K562 (cell line): Measurements from ENCODE around the gene HMG20B. TPM values are rescaled to one million over a fixed set of nuclear protein-coding genes. Genes with fewer than 3 reads are reported as not detected.

Source experiments
- DNMT1 ChIP-seq: fragments of 450-650 bp; IDR thresholded peaks from 2 replicates; pipeline ENCODE4 v1.6.1; 2016; ENCODE audit warnings: antibody characterized with exemption, mild to moderate bottlenecking
- ETV1 ChIP-seq: fragments of 450-650 bp; conservative IDR thresholded peaks from 2 replicates; pipeline ENCODE4 v1.6.1; 2016; ENCODE audit warnings: missing genetic modification characterization, control low read depth, low read depth, missing compliant biosample characterization
- HES1 ChIP-seq: fragments of 450-650 bp; IDR thresholded peaks from 2 replicates; pipeline ENCODE4 v1.6.1; 2016; ENCODE audit warnings: low read depth, mild to moderate bottlenecking, moderate library complexity
- HMGN3 ChIP-seq: IDR thresholded peaks from 2 replicates; pipeline ENCODE4 v1.6.1; 2011; ENCODE audit warnings: borderline replicate concordance, low read depth, mild to moderate bottlenecking, mixed read lengths, low read length; ENCODE audit not compliant: insufficient read length; ENCODE audit errors: extremely low read depth
- KAT2B ChIP-seq: IDR thresholded peaks from one replicate; pipeline ENCODE4 v1.6.1; 2012; ENCODE audit warnings: low read depth, mild to moderate bottlenecking, control low read depth, inconsistent platforms, low read length, moderate library complexity
- MAFG ChIP-seq: fragments of 450-650 bp; conservative IDR thresholded peaks from 2 replicates; pipeline ENCODE4 v1.6.1; 2016; ENCODE audit warnings: missing genetic modification characterization, missing compliant biosample characterization
- MEF2A ChIP-seq: IDR thresholded peaks from 2 replicates; pipeline ENCODE4 v1.6.1; 2011; ENCODE audit warnings: low read depth, mild to moderate bottlenecking, low read length, moderate library complexity; ENCODE audit not compliant: control insufficient read depth
- MTA1 ChIP-seq: fragments of 450-650 bp; IDR thresholded peaks from 2 replicates; pipeline ENCODE4 v1.6.1; 2017; ENCODE audit warnings: borderline replicate concordance
- NBN ChIP-seq: fragments of 450-650 bp; IDR thresholded peaks from 2 replicates; pipeline ENCODE4 v1.6.1; 2016; ENCODE audit warnings: low read depth, mild to moderate bottlenecking
- POLR2A ChIP-seq: fragments of 450-650 bp; conservative IDR thresholded peaks from 2 replicates; pipeline ENCODE4 v1.6.1; 2016
- PTTG1 ChIP-seq: fragments of 450-650 bp; IDR thresholded peaks from 2 replicates; pipeline ENCODE4 v1.6.1; 2016; ENCODE audit warnings: low read depth, mild to moderate bottlenecking, missing genetic modification characterization, missing compliant biosample characterization
- RAD21 ChIP-seq, 2 experiments: fragments of 250-450 bp in 1 of 2; fragments of 450-650 bp in 1 of 2; sonication (Bioruptor Pico) in 1 of 2; formaldehyde crosslinking in 1 of 2; IDR thresholded peaks in 1 of 2; conservative IDR thresholded peaks in 1 of 2; 2 replicates each; pipeline versions ENCODE4 v1.4.0 to v1.8.0; 2020 to 2022; ENCODE audit warnings: mild to moderate bottlenecking in 2 of 2, moderate library complexity in 1 of 2
- RHOXF2B ChIP-seq: fragments of 250-450 bp; sonication (Bioruptor Pico); conservative IDR thresholded peaks from 2 replicates; pipeline ENCODE4 v1.5.1; 2021
- SP1 ChIP-seq: sonication (generic); formaldehyde crosslinking; IDR thresholded peaks from 2 replicates; pipeline ENCODE4 v1.8.1; 2022; ENCODE audit warnings: mild to moderate bottlenecking, missing genetic modification reagents
- THAP12 ChIP-seq: fragments of 250-450 bp; sonication (Bioruptor Pico); IDR thresholded peaks from 2 replicates; pipeline ENCODE4 v1.9.0; 2021; ENCODE audit warnings: mild to moderate bottlenecking, inconsistent platforms
- U2AF2 ChIP-seq: fragments of 200-400 bp; formaldehyde crosslinking; optimal IDR thresholded peaks from 2 replicates; pipeline ENCODE3; 2017; ENCODE audit warnings: low read depth, mild to moderate bottlenecking, low read length
- ZBTB5 ChIP-seq: fragments of 450-650 bp; IDR thresholded peaks from 2 replicates; pipeline ENCODE4 v1.6.1; 2017; ENCODE audit warnings: antibody characterized with exemption
- ZNF253 ChIP-seq: fragments of 250-450 bp; sonication (Bioruptor Pico); conservative IDR thresholded peaks from 2 replicates; pipeline ENCODE4 v1.6.1; 2021; ENCODE audit warnings: mild to moderate bottlenecking
- ZNF395 ChIP-seq: fragments of 200-800 bp; sonication (Bioruptor generic); IDR thresholded peaks from 2 replicates; pipeline ENCODE4 v1.6.1; 2017; ENCODE audit warnings: missing genetic modification characterization, missing compliant biosample characterization
- ZNF444 ChIP-seq: fragments of 250-450 bp; sonication (Bioruptor Pico); IDR thresholded peaks from 2 replicates; pipeline ENCODE4 v1.4.0; 2020; ENCODE audit warnings: mild to moderate bottlenecking, moderate library complexity
- ZNF639 ChIP-seq, 2 experiments: fragments of 200-800 bp in 1 of 2; sonication (Bioruptor generic) in 1 of 2; sonication (generic) in 1 of 2; formaldehyde crosslinking in 1 of 2; IDR thresholded peaks in 1 of 2; conservative IDR thresholded peaks in 1 of 2; 2 replicates each; pipeline versions ENCODE4 v1.5.0 to v1.6.1; 2016 to 2020; ENCODE audit warnings: missing compliant biosample characterization in 1 of 2, missing genetic modification characterization in 1 of 2, missing genetic modification reagents in 1 of 2
- polyA plus RNA-seq, 8 experiments: library from polyadenylated mRNA; depleted of rRNA in 4 of 8; stranded (reverse) in 5 of 8; unstranded in 3 of 8; fragments of >200 nt; fragmentation: Nextera tagmentation in 2 of 8; fragmentation: Illumina TruSeq in 1 of 8; extraction: Ambion mirVana in 2 of 8; extraction: Trizol in 1 of 8; gene quantifications; 2 replicates each; pipeline versions ENCODE4 v1.2.1 to v1.2.3, GENCODE V29; 2011 to 2014; ENCODE audit warnings: inconsistent platforms in 1 of 8, missing spikeins in 1 of 8
- total RNA-seq, 7 experiments: library from RNA; depleted of rRNA in 6 of 7; stranded (reverse); fragments of >200 nt in 6 of 7; fragmentation: Illumina TruSeq in 2 of 7; extraction: Trizol in 2 of 7; gene quantifications; 2 replicates each; pipeline versions ENCODE4 v1.2.1 to v1.2.3, GENCODE V29; 2011 to 2021; ENCODE audit warnings: low replicate concordance in 1 of 7

The HMG20B gene
- total and polyA plus RNA-seq, 9 of the 15 experiments (the other 6 are each of a cell fraction or from before 2014, with no cell fraction given): 0.35 to 172 (median 38.6) TPM

- TF ChIP-seq ZBTB5 (no peak), PTTG1 (tag) (no peak), KAT2B (no peak), HES1 (no peak), ZNF444 (CRISPR knock-in tag) (no peak), ZNF395 (CRISPR knock-in tag) (no peak), MEF2A (no peak), RHOXF2B (CRISPR knock-in tag) (no peak), THAP12 (CRISPR knock-in tag) (0 out of 2 replicates have a peak, but pooled peaks have one; percentile 19), HMGN3 (no peak), ZNF639 (CRISPR knock-in tag; conservative IDR thresholded peaks at IDR 0.05 in 1 of 2, IDR thresholded peaks at IDR 0.05 in 1 of 2) (no peak), SP1 (CRISPR knock-in tag) (no peak), NBN (no peak), ETV1 (tag) (no peak), RAD21 (CRISPR knock-in tag; conservative IDR thresholded peaks at IDR 0.05 in 1 of 2, IDR thresholded peaks at IDR 0.05 in 1 of 2) (peak in 1 of 2 experiments; percentile 28; a peak in 1 of 4 replicates), MTA1 (no peak), U2AF2 (no peak), DNMT1 (no peak), POLR2A (no peak), ZNF253 (CRISPR knock-in tag) (no peak), MAFG (no peak)
Observed at GRCh38 chr19:3556978-3557460, 15.7 kb upstream of the HMG20B start (continued).
